ENCODE measurements around the gene PTPRM.

The PTPRM gene

DNA sequence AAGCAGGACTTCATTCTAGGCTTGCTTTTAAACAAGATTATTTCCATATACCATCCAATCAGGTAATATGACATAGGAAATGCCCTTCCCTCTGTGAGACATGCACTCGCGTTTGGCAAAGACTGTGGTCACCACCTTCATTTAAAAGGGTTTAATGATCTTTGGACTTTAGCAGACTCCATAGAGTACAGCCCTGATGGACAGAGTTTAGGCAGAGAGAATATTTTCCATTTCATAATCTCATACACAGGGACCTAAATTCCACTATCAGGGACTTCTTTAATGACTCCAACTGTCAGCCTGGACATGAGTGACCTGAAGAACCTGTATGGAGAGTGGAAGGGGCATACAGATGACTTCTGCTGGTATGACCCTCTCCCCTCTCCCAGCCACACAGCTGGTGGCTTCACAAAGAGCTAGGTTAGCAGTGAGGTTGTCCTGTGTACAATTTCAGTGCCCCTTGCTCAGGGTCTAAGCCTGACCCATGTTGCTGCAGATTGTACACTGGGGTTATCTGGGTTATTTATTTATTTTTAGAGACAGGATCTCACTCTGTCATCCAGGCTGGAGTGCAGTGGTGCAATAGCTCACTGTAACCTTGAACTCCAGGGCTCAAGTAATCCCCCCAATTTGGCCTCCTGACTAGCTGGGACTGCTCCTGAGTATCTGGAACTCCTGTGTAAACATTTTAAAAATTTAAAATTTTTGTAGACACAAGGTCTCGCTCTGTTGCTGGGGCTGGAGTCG, 59.2 kb downstream of the PTPRM start:
- no peaks in the 10 kb centered on the region for H3K4me1 Mint-ChIP-seq
- DNase-seq, result no peak
- no peak overlapping the region for H3K27ac Mint-ChIP-seq
- no peaks in the 10 kb centered on the region for H3K9me3 Mint-ChIP-seq
- ATAC-seq, result no peak
- H3K4me3 Mint-ChIP-seq, result no peak overlapping the region
- H3K27me3 Mint-ChIP-seq, result no peaks in the 10 kb centered on the region

DNA sequence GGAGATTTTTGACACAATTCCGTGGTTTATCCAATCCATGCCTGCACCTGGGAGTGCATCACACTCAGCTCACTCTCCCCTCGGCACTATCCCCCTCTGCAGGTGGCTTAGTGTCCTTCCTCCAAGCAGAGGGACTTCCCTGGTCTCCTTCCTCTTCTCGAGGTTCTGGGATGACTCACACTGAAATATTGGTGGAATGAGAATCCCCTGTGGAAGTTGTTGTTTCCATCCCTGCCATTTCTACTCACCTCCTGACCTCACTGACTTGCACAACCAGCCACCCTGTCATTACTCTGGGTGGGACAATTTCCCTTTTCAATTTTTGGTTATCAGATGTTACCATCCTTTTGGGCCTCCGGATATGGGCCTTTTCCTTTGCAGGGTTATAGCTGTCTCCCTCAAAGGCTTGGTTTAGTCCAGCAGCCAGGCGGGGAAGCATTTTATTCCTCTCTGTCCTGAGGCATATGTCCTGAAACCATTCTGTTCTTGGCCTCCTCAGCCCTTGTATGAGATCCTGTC, 59.9 kb downstream of the PTPRM start:
- no peaks in the 10 kb centered on the region for H3K9me3 Mint-ChIP-seq
- H3K27me3 Mint-ChIP-seq, result no peaks in the 10 kb centered on the region
- DNase-seq (no peak), ATAC-seq (no peak)
- H3K27ac Mint-ChIP-seq, result no peak overlapping the region
- H3K4me1 Mint-ChIP-seq, result no peaks in the 10 kb centered on the region
- H3K4me3 Mint-ChIP-seq, result no peak overlapping the region

DNA sequence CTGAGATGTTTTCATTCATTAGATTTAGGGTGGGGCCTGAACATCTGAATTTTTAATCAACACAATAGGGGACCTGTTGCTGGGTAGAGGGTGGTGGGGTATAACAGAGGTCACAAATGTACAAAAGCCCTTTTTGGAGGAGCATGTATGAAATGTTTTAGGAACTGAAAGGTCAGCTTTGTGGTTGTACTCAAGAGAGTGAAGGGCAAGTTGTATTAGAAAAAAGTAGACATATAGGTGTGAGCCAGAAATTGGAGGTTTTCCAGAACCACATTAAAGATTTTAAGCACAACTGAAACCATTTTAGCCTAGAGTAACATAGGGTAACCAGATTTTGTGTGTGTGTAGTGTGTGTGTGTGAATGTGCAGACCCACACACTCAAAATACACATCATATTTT, 62.3 kb downstream of the PTPRM start:
- H3K27me3 Mint-ChIP-seq, result no peaks in the 10 kb centered on the region
- DNase-seq, result no peak
- no peak overlapping the region for H3K27ac Mint-ChIP-seq
- H3K4me1 Mint-ChIP-seq, result no peaks in the 10 kb centered on the region
- ATAC-seq, result no peak
- H3K9me3 Mint-ChIP-seq, result peaks cover 0 to 6% of the 10 kb centered on the region in 2 donors
- no peak overlapping the region for H3K4me3 Mint-ChIP-seq

DNA sequence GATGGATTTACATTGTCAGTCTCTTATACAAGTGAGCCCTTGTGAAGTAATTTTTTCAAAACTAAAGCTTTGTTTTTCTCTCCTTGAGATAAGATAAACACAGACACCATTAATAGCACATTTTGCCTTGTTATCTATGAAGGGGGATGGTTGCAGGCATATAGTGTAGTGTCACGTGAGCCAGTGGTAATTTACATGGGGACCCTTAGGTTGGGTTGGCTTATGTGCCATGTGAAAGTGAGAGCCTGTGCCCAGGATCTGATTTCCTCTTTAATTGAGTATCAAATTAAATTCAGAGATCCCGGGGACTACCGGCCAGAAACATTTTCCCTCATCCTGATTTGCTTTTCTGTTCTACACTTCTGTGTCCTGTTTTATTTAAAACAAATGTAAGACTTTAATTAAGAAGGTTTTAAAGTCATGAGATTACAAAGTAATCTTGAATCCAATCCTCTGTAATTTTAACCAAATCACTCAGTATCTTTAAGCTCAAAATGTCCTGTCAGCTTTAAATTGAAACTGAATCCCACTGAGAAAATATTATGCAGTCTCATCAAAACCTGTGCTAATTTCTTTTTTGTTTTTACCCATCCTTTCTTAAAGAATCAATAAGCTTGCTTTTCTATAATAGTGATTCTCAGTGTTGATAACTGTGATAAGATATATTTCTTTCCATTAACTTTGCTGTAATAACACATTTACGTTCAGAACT, 63.8 kb downstream of the PTPRM start:
- no peak overlapping the region for H3K4me3 Mint-ChIP-seq
- H3K9me3 Mint-ChIP-seq, result peaks cover 0 to 6% of the 10 kb centered on the region in 2 donors
- no peaks in the 10 kb centered on the region for H3K4me1 Mint-ChIP-seq
- H3K27me3 Mint-ChIP-seq, result no peaks in the 10 kb centered on the region
- H3K27ac Mint-ChIP-seq, result no peak overlapping the region
- no peak for DNase-seq
- no peak for ATAC-seq

DNA sequence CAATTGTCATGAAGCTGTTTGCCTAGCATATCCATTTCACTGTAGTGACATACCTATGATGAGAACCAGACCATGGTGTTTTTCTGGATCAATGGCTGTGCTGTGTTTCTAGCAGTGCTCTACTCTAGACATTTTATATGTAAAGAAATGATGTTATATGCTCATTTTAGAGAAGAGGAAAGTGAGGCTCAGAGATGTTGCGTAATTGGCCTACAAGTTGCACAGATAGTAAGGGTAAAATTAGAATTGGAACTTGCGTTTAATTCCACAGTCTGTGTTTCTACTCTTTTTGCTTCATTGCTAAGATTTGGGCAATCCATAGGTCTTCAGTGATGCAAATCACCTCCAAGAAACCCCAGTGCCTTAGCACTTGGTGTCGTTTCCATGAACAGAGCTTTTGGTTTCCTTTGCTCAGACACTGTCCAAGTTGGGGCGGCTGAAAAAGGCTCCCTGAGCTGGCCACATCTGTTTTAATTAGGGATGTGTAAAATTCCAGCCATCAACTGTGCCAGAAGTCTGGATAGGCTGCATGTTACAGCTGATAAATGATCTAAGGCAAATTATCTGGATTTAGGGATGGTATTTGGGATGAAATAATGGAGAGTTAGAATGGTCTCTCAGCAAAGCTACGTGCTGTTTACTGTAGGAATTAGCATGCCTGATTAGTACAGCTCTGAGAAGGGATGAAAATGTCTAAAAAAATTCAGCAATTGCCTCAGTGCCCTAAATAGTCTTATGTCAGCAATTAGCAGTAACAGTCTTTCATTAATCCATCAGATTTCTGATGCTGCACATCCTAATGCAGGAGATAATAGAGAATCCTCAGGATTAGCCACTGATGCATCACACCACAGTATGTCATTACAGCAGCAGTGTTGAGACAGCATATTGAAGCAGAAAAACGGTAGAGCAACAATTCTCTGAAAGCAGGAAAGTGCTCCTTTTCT, 65.3 kb downstream of the PTPRM start:
- DNase-seq, result no peak
- no peaks in the 10 kb centered on the region for H3K4me1 Mint-ChIP-seq
- no peak overlapping the region for H3K27ac Mint-ChIP-seq
- ATAC-seq, result no peak
- H3K27me3 Mint-ChIP-seq, result no peaks in the 10 kb centered on the region
- peaks cover 0 to 6% of the 10 kb centered on the region in 2 donors for H3K9me3 Mint-ChIP-seq
- H3K4me3 Mint-ChIP-seq, result no peak overlapping the region

DNA sequence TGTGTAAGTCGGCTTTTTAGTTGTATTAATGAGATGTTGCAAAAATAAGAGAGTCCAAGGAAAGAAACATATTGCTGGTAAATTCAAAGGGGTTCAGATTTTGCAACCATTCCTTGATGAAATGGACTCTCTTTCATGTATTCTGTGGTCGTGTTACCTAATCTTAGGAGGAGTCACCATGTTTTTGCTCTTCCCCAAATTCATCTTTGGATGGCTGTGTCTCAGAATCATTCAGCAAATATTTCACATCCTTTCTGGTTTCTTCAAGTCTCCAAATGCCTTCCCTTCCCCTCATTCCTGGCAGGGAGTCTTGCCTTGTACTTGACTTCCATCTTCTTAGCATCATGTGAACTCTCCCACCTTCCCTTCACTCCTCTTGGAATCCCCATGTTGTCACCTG, 66.1 kb downstream of the PTPRM start:
- ATAC-seq, result no peak

DNA sequence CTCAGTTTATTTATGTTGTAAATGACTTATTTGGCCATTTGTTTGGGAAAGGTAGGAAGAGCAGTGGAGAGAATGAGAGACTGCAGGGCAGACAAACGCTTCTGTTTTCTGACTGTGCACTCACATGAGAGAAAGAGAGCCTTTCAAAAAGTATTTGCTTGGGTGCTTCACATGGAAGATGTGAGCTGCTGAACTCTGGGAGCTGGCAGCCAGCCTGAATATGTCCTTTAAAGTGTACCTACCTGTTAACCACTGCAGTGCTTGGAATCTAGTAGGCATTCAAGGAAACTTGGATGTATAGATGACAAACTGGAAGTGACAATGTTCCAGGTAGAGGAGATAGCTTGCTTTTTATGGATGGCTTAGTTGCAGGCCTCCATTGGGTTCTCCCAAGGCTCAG, 68.8 kb downstream of the PTPRM start:
- no peak for DNase-seq
- Mint-ChIP-seq H3K27me3 (no peaks in the 10 kb centered on the region), H3K4me3 (no peak overlapping the region), H3K9me3 (peaks cover 0 to 6% of the 10 kb centered on the region in 2 donors), H3K27ac (no peak overlapping the region), H3K4me1 (no peaks in the 10 kb centered on the region)
- no peak for ATAC-seq

More for the DNA sequence above, 66.1 kb downstream of the PTPRM start:
- Mint-ChIP-seq H3K9me3 (peaks cover 0 to 6% of the 10 kb centered on the region in 2 donors), H3K4me1 (no peaks in the 10 kb centered on the region), H3K27me3 (no peaks in the 10 kb centered on the region), H3K27ac (no peak overlapping the region), H3K4me3 (no peak overlapping the region)
- DNase-seq, result no peak

DNA sequence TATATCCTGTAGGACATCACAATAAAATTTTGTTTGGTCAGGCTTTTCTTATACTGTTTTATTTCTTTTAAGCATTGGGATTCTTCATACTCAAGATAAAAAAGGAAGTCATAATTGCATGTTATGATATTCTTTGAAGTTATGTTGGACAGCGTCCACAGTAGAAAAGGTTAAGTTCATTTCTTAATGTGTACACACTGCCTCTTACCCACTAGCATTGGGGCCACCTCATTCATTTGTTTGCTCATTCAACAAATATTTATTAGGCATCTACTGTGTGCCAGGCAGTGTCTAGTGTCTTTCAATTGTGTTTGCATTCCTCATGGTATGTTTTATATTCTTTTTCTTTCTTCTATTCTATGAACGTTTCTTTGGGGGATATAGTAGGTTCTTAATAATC, 70.2 kb downstream of the PTPRM start:
- no peaks in the 10 kb centered on the region for H3K27me3 Mint-ChIP-seq
- peaks cover 0 to 6% of the 10 kb centered on the region in 2 donors for H3K9me3 Mint-ChIP-seq
- H3K4me1 Mint-ChIP-seq, result no peaks in the 10 kb centered on the region
- ATAC-seq (no peak), DNase-seq (no peak)
- H3K4me3 Mint-ChIP-seq, result no peak overlapping the region
- H3K27ac Mint-ChIP-seq, result no peak overlapping the region

DNA sequence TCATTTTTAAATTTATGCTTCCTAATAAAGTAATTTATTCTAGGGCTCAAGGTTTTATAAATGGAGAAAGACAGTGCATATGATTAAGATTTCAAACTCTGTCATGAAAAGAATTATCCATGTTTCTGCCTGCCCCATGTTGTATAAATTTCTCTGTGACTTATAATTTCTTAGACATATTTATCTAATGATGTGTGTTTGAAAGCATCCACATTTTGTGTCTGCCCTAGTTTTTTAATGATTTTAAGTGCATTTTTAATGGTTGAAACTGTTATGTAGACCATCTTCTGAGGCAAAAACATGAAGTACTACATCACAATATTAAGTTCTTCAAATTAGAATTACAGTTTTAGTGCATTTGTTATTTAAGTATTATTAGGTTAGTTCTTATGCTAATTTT, 71.2 kb downstream of the PTPRM start:
- DNase-seq (no peak), ATAC-seq (no peak)
- Mint-ChIP-seq H3K27me3 (no peaks in the 10 kb centered on the region), H3K9me3 (peaks cover 0 to 5% of the 10 kb centered on the region in 2 donors), H3K4me1 (no peaks in the 10 kb centered on the region), H3K27ac (no peak overlapping the region), H3K4me3 (no peak overlapping the region)

DNA sequence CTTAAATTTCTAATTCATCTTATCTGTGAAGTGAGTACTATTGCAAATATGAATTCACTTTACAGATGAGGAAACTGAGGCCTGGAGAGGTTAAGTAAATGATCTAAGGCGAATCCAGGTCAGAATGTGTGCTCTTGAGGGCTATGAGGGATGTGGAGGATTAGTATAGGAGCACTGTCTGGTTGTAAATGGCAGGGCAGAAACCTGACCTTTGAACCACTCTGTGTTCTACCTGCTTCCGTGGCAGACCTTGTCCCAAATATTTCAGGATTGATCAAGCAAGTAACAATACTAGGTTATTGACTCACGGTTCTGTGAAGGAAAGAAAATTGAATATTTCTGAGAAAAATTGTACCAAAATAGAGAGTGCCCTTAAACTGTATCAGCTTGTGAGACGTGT, 74.7 kb downstream of the PTPRM start:
- Mint-ChIP-seq H3K9me3 (no peaks in the 10 kb centered on the region), H3K27me3 (no peaks in the 10 kb centered on the region), H3K4me1 (no peaks in the 10 kb centered on the region), H3K27ac (no peak overlapping the region), H3K4me3 (no peak overlapping the region)
- DNase-seq (no peak), ATAC-seq (no peak)

DNA sequence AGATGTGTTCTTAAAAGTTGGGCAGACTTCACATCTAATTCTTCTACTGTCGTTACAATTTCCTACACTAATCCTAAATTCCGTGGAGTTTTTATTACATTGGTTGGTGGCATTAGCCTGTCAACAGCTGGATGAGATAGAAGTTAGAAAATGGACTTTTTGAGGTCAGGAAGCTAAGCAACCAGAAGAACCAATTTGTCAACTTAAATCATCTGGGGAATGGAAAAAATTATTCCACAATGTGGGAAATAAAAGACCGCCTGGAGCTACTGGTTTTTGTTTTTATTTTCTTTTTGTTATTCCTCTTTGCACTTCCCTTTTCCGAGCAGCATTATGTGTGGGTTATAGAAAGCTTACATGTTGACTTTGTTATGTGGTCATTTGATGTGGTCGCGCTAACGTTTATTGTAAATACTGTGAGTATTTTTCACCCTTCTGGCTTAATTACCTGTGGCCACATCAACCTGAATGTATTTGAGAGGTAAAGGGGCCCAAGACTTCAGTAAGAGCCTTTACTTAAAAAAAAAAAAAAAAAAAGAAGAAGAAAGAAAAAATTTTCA, 75.3 kb downstream of the PTPRM start:
- Mint-ChIP-seq H3K9me3 (no peaks in the 10 kb centered on the region), H3K27me3 (no peaks in the 10 kb centered on the region), H3K27ac (no peak overlapping the region), H3K4me3 (no peak overlapping the region), H3K4me1 (no peaks in the 10 kb centered on the region)
- no peak for DNase-seq
- ATAC-seq, result no peak

DNA sequence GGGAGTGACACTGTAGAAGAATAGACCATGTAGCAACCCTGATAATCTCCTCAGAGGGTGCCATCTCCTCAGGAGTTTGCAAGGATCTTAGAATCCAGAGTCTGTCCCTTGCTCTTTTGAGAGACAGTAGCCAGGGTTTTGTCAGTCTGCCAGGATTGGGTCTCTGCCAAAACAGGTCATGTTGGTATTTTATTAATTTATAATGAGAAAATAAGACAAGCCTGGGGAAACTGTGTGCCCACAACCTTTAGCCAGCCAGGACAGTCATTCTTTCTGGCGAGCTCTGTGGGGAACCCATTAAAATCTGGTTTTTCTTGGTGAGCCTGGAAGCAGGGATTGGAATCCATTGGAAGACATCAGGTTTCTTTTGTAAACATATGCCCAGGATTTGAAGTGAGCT, 78.6 kb downstream of the PTPRM start:
- ATAC-seq (no peak), DNase-seq (no peak)
- Mint-ChIP-seq H3K9me3 (no peaks in the 10 kb centered on the region), H3K4me1 (no peaks in the 10 kb centered on the region), H3K27me3 (no peaks in the 10 kb centered on the region), H3K4me3 (no peak overlapping the region), H3K27ac (no peak overlapping the region)

DNA sequence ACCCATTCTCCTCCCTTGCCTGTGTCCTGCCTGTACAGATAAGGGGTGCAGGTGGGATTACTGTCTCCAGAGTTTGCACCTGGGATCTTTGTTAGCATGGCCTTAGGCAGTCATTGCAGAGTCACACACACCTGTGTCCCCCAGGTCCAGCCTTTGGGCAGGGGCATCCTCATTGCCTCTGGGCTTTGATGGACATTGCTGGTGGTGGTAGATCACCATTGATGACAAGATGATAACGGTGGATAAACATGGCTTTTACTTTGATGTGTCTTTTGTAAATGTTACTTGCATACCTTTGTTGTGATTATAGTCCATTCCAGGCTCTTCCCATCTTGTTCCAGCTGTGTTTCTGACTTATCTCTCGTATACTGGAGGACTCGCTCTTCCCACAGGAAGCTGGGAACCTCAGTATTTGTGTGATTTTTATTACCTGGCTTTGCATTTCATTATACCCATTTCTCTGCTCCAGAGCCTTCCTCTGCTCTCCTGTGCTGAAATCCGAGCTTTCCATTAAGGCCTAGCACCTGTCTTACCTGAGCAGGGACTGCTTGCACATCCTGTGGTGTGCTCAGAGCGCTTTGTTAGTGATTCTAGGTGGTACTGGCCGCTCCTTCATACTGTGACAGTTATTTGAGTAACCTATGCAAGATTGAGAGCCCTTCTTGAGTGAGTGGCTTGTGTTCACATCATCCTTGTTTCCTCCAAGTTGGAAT, 79.2 kb downstream of the PTPRM start:
- no peaks in the 10 kb centered on the region for H3K27me3 Mint-ChIP-seq
- ATAC-seq (no peak), DNase-seq (no peak)
- H3K9me3 Mint-ChIP-seq, result no peaks in the 10 kb centered on the region
- no peak overlapping the region for H3K27ac Mint-ChIP-seq
- no peak overlapping the region for H3K4me3 Mint-ChIP-seq
- H3K4me1 Mint-ChIP-seq, result no peaks in the 10 kb centered on the region

DNA sequence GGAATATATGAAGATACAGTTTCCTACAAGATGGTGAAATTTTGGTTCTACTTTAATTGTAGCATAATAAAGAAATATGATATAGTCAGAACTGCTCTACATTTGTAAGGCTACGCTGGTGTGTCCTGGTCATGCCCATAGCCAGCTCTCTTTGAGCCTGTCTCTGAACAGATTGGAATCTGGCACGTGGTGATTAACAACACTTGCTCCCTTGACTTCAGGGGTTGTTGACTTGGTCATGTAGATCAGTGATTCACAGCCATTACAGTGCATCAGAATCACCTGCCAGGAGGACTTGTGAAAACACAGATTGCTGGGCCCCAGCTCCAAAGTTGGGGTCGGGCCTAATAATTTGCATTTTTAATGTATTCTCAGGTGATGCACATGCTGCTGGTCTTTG, 80.4 kb downstream of the PTPRM start:
- Mint-ChIP-seq H3K4me3 (no peak overlapping the region), H3K27ac (no peak overlapping the region), H3K4me1 (no peaks in the 10 kb centered on the region), H3K9me3 (no peaks in the 10 kb centered on the region), H3K27me3 (no peaks in the 10 kb centered on the region)
- no peak for DNase-seq
- no peak for ATAC-seq

DNA sequence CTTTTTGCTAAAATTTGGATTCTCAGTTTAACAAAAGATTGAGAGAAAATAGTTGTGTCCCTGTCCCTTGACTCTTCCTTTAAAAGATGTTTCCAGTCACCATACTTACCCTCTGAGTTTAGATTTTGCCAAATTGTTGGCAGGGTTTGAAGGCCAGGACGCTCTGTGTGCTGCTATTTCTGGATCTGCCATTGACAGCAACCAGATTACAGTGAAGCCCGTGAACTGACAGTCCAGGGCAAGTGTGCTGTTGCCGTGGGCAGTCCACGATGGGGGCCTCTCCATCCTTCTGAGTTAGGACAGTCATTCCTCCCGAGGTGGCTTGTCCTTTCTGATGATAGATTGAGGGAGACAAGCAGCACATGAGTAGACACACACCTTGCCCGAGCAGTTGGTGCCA, 89.9 kb downstream of the PTPRM start:
- Mint-ChIP-seq H3K27me3 (no peaks in the 10 kb centered on the region), H3K27ac (no peak overlapping the region), H3K9me3 (no peaks in the 10 kb centered on the region), H3K4me1 (no peaks in the 10 kb centered on the region), H3K4me3 (no peak overlapping the region)
- ATAC-seq, result no peak
- no peak for DNase-seq

Measured in stimulated activated naive CD8-positive, alpha-beta T cell treated with anti-CD3 and anti-CD28 coated beads, Interleukin-15, amount 100 ng/mL, for 72 hours (primary cell).